B cell (primary cell): ENCODE data around the gene DYRK1A. TPM values are rescaled to one million over a fixed set of nuclear protein-coding genes. Genes with fewer than 3 reads are reported as not detected.

Experiments
- ATAC-seq: fragments of 200-7000 bp; cut with Tn5 transposase; one replicate; pipeline ENCODE4 v1.10.0; 2021; ENCODE audit warnings: low read depth, mild to moderate bottlenecking, moderate number of reproducible peaks, moderate library complexity
- CTCF ChIA-PET: fragments of 350-600 bp; sonication (Branson Sonifier 250); formaldehyde crosslinking; loops from one replicate; lab custom pipeline; 2021; ENCODE audit warnings: antibody characterized with exemption, inconsistent platforms; lab: Charles Lee
- POLR2A ChIA-PET: fragments of 350-600 bp; sonication (Branson Sonifier 250); formaldehyde crosslinking; loops from one replicate; lab custom pipeline; 2021; ENCODE audit warnings: antibody characterized with exemption; lab: Charles Lee
- DNase-seq: peaks from one replicate; pipeline ENCODE4 v3.0.0; 2013
- H2AFZ ChIP-seq: 2 replicates; pipeline ENCODE4 v1.6.1; 2012; ENCODE audit warnings: mild to moderate bottlenecking, low read depth, low read length; ENCODE audit not compliant: insufficient read depth, poor library complexity, severe bottlenecking
- H3K27ac ChIP-seq, 2 donors: 1 replicate in 1 of 2; 2 replicates in 1 of 2; pipeline ENCODE4 v1.5.1; 2012 to 2013; ENCODE audit warnings: low read length in 2 of 2, mild to moderate bottlenecking in 2 of 2, moderate library complexity in 1 of 2
- H3K27me3 ChIP-seq, 4 experiments: fragments of 200-600 bp in 1 of 4; sonication (generic) in 1 of 4; replicated peaks in 1 of 4; 1 replicate in 2 of 4; 2 replicates in 2 of 4; pipeline versions ENCODE4 v1.6.1 to v1.7.0; 2013 to 2016; ENCODE audit warnings: low read length in 3 of 4, mild to moderate bottlenecking in 2 of 4, mixed read lengths in 1 of 4, moderate library complexity in 1 of 4; ENCODE audit not compliant: insufficient read depth in 4 of 4, control insufficient read depth in 3 of 4; ENCODE audit errors: control extremely low read depth in 1 of 4
- H3K36me3 ChIP-seq, 2 experiments: replicated peaks in 1 of 2; 1 replicate in 1 of 2; 2 replicates in 1 of 2; pipeline versions ENCODE4 v1.6.1 to v1.7.1; 2013; ENCODE audit warnings: low read length in 1 of 2; ENCODE audit not compliant: insufficient read depth in 2 of 2, control insufficient read depth in 1 of 2; ENCODE audit errors: control extremely low read depth in 1 of 2, extremely low read depth in 1 of 2
- H3K4me1 ChIP-seq, 2 donors: fragments of 200-600 bp in 1 of 2; sonication (generic) in 1 of 2; 1 replicate in 1 of 2; 2 replicates in 1 of 2; pipeline versions ENCODE4 v1.5.1 to v1.6.1; 2013 to 2017; ENCODE audit warnings: low read length in 2 of 2; ENCODE audit not compliant: control insufficient read depth in 2 of 2, insufficient read depth in 2 of 2
- H3K4me2 ChIP-seq: replicated peaks from 2 replicates; pipeline ENCODE3; 2012; ENCODE audit warnings: mild to moderate bottlenecking, low read depth, low read length; ENCODE audit not compliant: poor library complexity, severe bottlenecking
- H3K4me3 ChIP-seq, 5 experiments: fragments of 200-600 bp in 1 of 5; sonication (generic) in 1 of 5; 1 replicate in 3 of 5; 2 replicates in 2 of 5; pipeline versions ENCODE4 v1.5.1 to v1.7.0; 2011 to 2016; ENCODE audit warnings: low read length in 4 of 5, mild to moderate bottlenecking in 4 of 5, low read depth in 2 of 5, control low read depth in 1 of 5, moderate library complexity in 1 of 5; ENCODE audit not compliant: insufficient read depth in 1 of 5; ENCODE audit errors: control extremely low read depth in 1 of 5, extremely low read depth in 1 of 5
- H3K79me2 ChIP-seq: fragments of 200-600 bp; sonication (generic); one replicate; pipeline ENCODE4 v1.6.0; 2016; ENCODE audit warnings: low read length; ENCODE audit not compliant: control insufficient read depth, insufficient read depth
- H3K9ac ChIP-seq: fragments of 200-600 bp; sonication (generic); 2 replicates; pipeline ENCODE4 v1.6.1; 2017; ENCODE audit warnings: mild to moderate bottlenecking, low read length, moderate library complexity
- H3K9me3 ChIP-seq, 3 donors: one replicate each; pipeline versions ENCODE4 v1.6.1 to v1.7.1; 2013; ENCODE audit warnings: low read length in 2 of 3; ENCODE audit not compliant: control insufficient read depth in 2 of 3, insufficient read depth in 1 of 3; ENCODE audit errors: control extremely low read depth in 1 of 3
- H4K20me1 ChIP-seq: 2 replicates; pipeline ENCODE4 v1.6.0; 2012; ENCODE audit warnings: mild to moderate bottlenecking, low read length; ENCODE audit not compliant: insufficient read depth, control insufficient read depth, poor library complexity, severe bottlenecking
- H3K27ac Mint-ChIP-seq: one replicate; pipeline ENCODE4 v1.8.0; 2021; ENCODE audit warnings: mixed read lengths
- H3K27me3 Mint-ChIP-seq: one replicate; pipeline ENCODE4 v1.8.0; 2021; ENCODE audit warnings: mixed read lengths
- H3K4me1 Mint-ChIP-seq: one replicate; pipeline ENCODE4 v1.8.0; 2021; ENCODE audit warnings: mixed read lengths
- H3K4me3 Mint-ChIP-seq: one replicate; pipeline ENCODE4 v1.8.0; 2021; ENCODE audit warnings: mixed read lengths
- H3K9me3 Mint-ChIP-seq: one replicate; pipeline ENCODE4 v1.8.0; 2022; ENCODE audit warnings: mixed read lengths; ENCODE audit not compliant: insufficient read depth
- EZH2 ChIP-seq: IDR thresholded peaks from 2 replicates; pipeline ENCODE4 v1.6.1; 2012; ENCODE audit warnings: borderline replicate concordance, low read depth, mild to moderate bottlenecking, moderate library complexity, low read length; ENCODE audit not compliant: insufficient read depth, poor library complexity, severe bottlenecking
- WGBS: methylation state at CpG from one replicate; pipeline ENCODE4 v1.1.5; 2013; ENCODE audit warnings: missing lambda C conversion rate; ENCODE audit not compliant: insufficient coverage; 5-methylcytosine and 5-hydroxymethylcytosine counted together
- intact Hi-C: fragments of 100-400 bp; cut with micrococcal nuclease; formaldehyde crosslinking; loops from one replicate; pipeline ENCODE4 v1.10.0; 2022
- polyA plus RNA-seq: library from polyadenylated mRNA; depleted of rRNA; stranded (reverse); fragments of >200 nt; gene quantifications from 2 replicates; pipeline ENCODE4 v1.2.3, GENCODE V29; 2012
- total RNA-seq, 2 donors: library from RNA; stranded (reverse); fragments of 120-200 nt in 1 of 2; gene quantifications; 1 replicate in 1 of 2; 2 replicates in 1 of 2; pipeline versions ENCODE4 v1.2.3 to v1.2.4, GENCODE V29; 2013 to 2022
- TF ChIP-seq, protein P1 (sequence below): fragments of 200-600 bp; IDR thresholded peaks from one replicate; pipeline ENCODE4 v1.8.0; 2022; ENCODE audit warnings: antibody characterized with exemption, mild to moderate bottlenecking

The DYRK1A gene
- total and polyA plus RNA-seq, 2 donors (not counting 1 experiment from before 2014, with no cell fraction given) = 46.6 to 147 TPM

DNA sequence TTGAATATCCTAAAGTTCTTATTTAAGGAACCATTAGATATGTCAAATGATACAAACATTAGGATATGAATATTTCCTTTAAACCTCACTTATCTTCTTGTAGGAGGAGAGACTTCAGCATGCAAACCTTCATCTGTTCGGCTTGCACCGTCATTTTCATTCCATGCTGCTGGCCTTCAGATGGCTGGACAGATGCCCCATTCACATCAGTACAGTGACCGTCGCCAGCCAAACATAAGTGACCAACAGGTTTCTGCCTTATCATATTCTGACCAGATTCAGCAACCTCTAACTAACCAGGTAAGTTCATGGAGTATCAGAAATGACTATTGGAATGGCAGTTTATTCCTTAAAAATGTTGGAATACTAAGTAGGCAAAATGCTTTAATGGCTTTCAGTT, 106.0 kb downstream of the DYRK1A start:
- ATAC-seq (no peak), DNase-seq (no peak)
- ChIA-PET POLR2A (no interaction called here), CTCF (interaction anchor here (1.1 kb wide), 1 partner anchor 9 kb away, joined by 5 read pairs; no protein-coding TSS in a partner anchor)
- H3K9me3 Mint-ChIP-seq = no peaks in the 10 kb centered on the region
- H3K27me3 ChIP-seq = no peaks in the 10 kb centered on the region
- H3K4me3 ChIP-seq = no peak overlapping the region
- no peak overlapping the region for H3K4me2 ChIP-seq
- peaks cover 9 to 17% of the 10 kb centered on the region in 2 experiments for H3K36me3 ChIP-seq
- no peak overlapping the region for H2AFZ ChIP-seq
- H3K4me1 Mint-ChIP-seq = peaks cover 66% of the 10 kb centered on the region
- intact Hi-C loops = no loop called here
- no peak overlapping the region for H3K9ac ChIP-seq
- no peak for TF ChIP-seq EZH2
- TF ChIP-seq, protein P1, sequence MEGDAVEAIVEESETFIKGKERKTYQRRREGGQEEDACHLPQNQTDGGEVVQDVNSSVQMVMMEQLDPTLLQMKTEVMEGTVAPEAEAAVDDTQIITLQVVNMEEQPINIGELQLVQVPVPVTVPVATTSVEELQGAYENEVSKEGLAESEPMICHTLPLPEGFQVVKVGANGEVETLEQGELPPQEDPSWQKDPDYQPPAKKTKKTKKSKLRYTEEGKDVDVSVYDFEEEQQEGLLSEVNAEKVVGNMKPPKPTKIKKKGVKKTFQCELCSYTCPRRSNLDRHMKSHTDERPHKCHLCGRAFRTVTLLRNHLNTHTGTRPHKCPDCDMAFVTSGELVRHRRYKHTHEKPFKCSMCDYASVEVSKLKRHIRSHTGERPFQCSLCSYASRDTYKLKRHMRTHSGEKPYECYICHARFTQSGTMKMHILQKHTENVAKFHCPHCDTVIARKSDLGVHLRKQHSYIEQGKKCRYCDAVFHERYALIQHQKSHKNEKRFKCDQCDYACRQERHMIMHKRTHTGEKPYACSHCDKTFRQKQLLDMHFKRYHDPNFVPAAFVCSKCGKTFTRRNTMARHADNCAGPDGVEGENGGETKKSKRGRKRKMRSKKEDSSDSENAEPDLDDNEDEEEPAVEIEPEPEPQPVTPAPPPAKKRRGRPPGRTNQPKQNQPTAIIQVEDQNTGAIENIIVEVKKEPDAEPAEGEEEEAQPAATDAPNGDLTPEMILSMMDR = no peak
- 89% methylated on average over 3 of the region's 4 CpGs for WGBS
- H3K27me3 Mint-ChIP-seq = no peaks in the 10 kb centered on the region
- no peak overlapping the region for H3K4me3 Mint-ChIP-seq
- peaks cover 99% of the 10 kb centered on the region for H3K79me2 ChIP-seq
- no peaks in the 10 kb centered on the region for H3K9me3 ChIP-seq
- no peak overlapping the region for H3K27ac Mint-ChIP-seq
- no peak overlapping the region for H3K27ac ChIP-seq
- H4K20me1 ChIP-seq = peaks cover 95% of the 10 kb centered on the region
- H3K4me1 ChIP-seq = peaks cover 13 to 30% of the 10 kb centered on the region in 2 donors

DNA sequence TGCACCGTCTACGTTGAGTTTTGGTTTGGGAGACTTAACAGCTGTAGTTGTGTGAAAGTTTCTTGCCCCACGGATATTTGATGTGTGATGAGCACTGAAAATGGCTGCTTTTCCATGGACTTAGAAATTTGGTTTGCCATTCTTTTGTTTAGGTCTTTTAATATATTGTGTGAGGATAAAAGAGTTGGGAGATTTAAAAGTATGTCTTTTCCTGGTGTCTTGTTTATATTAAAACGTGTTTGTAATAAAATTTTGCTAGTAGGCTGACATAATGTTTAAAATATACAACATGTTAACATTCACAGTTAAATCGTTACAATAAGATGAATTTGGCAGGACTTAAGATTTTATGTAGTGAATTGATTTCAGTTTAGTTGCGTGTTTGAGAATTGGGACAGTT, 106.9 kb downstream of the DYRK1A start:
- H3K4me3 ChIP-seq = no peak overlapping the region
- Mint-ChIP-seq H3K27me3 (no peaks in the 10 kb centered on the region), H3K27ac (no peak overlapping the region), H3K4me1 (peaks cover 63% of the 10 kb centered on the region), H3K9me3 (no peaks in the 10 kb centered on the region), H3K4me3 (no peak overlapping the region)
- peaks cover 97% of the 10 kb centered on the region for H3K79me2 ChIP-seq
- ChIA-PET POLR2A (no interaction called here), CTCF (interaction anchor here (2.5 kb wide), 1 partner anchor 10 kb away, joined by 9 read pairs; no protein-coding TSS in a partner anchor)
- no peak for ATAC-seq
- H3K4me2 ChIP-seq = no peak overlapping the region
- no peaks in the 10 kb centered on the region for H3K27me3 ChIP-seq
- peaks cover 93% of the 10 kb centered on the region for H4K20me1 ChIP-seq
- no peak overlapping the region for H3K9ac ChIP-seq
- intact Hi-C loops = no loop called here
- TF ChIP-seq EZH2 = no peak
- TF ChIP-seq, protein P1 = no peak
- peaks cover 8 to 21% of the 10 kb centered on the region in 2 donors for H3K4me1 ChIP-seq
- H3K36me3 ChIP-seq = peaks cover 9 to 17% of the 10 kb centered on the region in 2 experiments
- no peaks in the 10 kb centered on the region for H3K9me3 ChIP-seq
- H3K27ac ChIP-seq = no peak overlapping the region
- WGBS = 93% methylated on average over 2 of the region's 6 CpGs
- no peak for DNase-seq
- H2AFZ ChIP-seq = no peak overlapping the region
